Muscle layer of duodenum (tissue), 2 donors: ENCODE results near the gene ACTN2.

ENCODE experiments used
- H3K27ac ChIP-seq: one replicate; pipeline ENCODE4 v1.7.0; 2013; ENCODE audit warnings: mild to moderate bottlenecking, low read length
- H3K27me3 ChIP-seq: one replicate; pipeline ENCODE4 v1.7.0; 2013; ENCODE audit warnings: low read depth, mild to moderate bottlenecking, control low read depth, low read length
- H3K36me3 ChIP-seq, 2 donors: one replicate each; pipeline ENCODE4 v1.7.0; 2013; ENCODE audit warnings: low read length in 2 of 2, control low read depth in 1 of 2, mild to moderate bottlenecking in 1 of 2; ENCODE audit not compliant: insufficient read depth in 2 of 2, control insufficient read depth in 1 of 2
- H3K4me1 ChIP-seq, 2 donors: one replicate each; pipeline ENCODE4 v1.7.0; 2013; ENCODE audit warnings: low read length in 2 of 2, mild to moderate bottlenecking in 2 of 2, control low read depth in 1 of 2, moderate library complexity in 1 of 2; ENCODE audit not compliant: insufficient read depth in 2 of 2, control insufficient read depth in 1 of 2
- H3K4me3 ChIP-seq, 2 donors: one replicate each; pipeline ENCODE4 v1.7.0; 2013; ENCODE audit warnings: low read length in 2 of 2, low read depth in 1 of 2, mild to moderate bottlenecking in 1 of 2
- H3K9me3 ChIP-seq, 2 donors: one replicate each; pipeline ENCODE4 v1.7.0; 2013; ENCODE audit warnings: low read length in 2 of 2, control low read depth in 1 of 2, mild to moderate bottlenecking in 1 of 2; ENCODE audit not compliant: control insufficient read depth in 1 of 2
- donor health status: healthy.

ACTN2 gene

DNA sequence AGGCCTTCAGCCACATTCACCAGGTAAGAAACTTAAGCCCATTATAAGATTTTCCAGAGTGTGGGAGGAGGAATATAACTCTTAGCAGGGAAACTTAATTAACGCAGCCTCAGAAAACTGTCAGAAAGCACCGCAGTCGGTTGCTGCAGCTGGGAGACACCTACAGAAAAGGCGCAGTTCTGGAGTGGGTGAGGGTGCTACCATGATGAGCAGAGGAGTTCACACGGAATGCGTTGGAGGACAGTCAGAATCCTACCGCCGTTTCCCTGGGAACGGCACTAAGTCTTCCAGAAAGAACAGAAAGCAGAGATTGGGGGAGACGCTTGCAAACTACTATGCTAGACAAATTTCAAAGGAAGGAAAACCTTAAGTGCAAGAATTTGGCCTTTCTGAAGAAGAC, 6.4 kb downstream of the ACTN2 start:
- no peaks in the 10 kb centered on the region for H3K36me3 ChIP-seq
- H3K27me3 ChIP-seq, result peaks cover 2% of the 10 kb centered on the region
- no peak overlapping the region for H3K4me3 ChIP-seq
- no peak overlapping the region for H3K27ac ChIP-seq
- H3K9me3 ChIP-seq, result no peaks in the 10 kb centered on the region
- no peaks in the 10 kb centered on the region for H3K4me1 ChIP-seq

DNA sequence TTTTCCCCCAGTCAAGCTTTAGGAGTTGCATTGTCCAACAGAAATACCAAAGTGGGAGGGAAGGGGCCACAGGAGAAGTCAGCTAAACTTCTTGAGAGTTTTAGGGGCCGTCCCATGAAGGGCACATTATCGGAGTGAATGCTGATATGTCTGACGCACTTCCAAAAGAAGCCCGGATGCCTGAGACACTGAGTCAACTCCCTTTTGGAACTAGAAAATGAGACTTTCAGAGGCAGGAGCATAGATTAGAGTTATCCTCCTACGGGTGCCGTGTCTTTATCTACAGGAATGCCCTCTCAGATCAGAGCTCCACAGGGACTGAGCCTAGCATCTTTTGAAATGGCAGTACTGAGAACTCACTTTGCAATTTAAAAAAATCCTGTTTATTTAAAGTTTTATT, 13.1 kb downstream of the ACTN2 start:
- H3K36me3 ChIP-seq, result no peaks in the 10 kb centered on the region
- no peaks in the 10 kb centered on the region for H3K9me3 ChIP-seq
- peaks cover 4% of the 10 kb centered on the region for H3K27me3 ChIP-seq
- no peaks in the 10 kb centered on the region for H3K4me1 ChIP-seq
- no peak overlapping the region for H3K27ac ChIP-seq
- no peak overlapping the region for H3K4me3 ChIP-seq

DNA sequence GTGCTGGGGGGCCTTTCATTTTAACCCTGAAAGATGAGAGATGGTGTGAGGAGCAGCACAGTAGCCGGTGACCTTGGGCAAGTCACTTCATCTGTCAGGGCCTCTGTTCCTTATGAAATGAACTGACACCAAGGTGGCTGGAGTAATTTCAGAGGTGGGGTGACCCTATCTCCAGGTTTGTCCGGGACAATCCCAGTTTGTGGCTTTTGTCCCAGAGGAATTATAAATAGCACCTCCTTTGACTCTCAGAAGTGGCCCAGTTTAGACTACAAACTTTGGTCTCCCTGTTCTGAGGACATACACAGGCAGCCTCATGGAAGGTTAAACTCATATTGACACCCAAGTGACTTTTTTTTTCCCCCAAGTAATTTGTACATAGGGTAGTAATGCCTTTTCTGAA, 14.6 kb downstream of the ACTN2 start:
- Histone ChIP-seq H3K4me3 (no peak overlapping the region), H3K27ac (no peak overlapping the region), H3K9me3 (no peaks in the 10 kb centered on the region), H3K36me3 (no peaks in the 10 kb centered on the region), H3K27me3 (peaks cover 4% of the 10 kb centered on the region), H3K4me1 (peaks cover 0 to 5% of the 10 kb centered on the region in 2 donors)

DNA sequence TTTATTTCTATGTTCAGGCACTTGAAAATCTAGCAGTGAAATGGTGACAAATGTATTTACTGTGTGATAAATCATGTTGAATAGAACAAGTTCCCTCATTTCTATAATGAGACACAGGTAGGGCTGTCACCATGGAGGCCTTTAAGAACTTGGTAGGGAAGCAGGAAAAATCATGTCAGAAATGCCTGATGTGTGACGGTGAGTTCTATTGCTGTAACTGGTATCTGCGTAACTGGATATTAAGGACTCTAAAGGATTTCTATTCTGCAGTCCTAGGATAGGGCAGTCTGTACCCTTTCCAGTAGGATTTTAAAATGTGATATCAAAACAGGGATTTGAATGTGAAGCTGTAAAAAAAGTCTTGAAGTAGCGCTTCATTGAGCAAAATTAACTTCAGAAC, 15.5 kb downstream of the ACTN2 start:
- no peaks in the 10 kb centered on the region for H3K9me3 ChIP-seq
- peaks cover 4% of the 10 kb centered on the region for H3K27me3 ChIP-seq
- H3K4me1 ChIP-seq, result peaks cover 0 to 10% of the 10 kb centered on the region in 2 donors
- no peaks in the 10 kb centered on the region for H3K36me3 ChIP-seq
- H3K4me3 ChIP-seq, result no peak overlapping the region
- H3K27ac ChIP-seq, result no peak overlapping the region

DNA sequence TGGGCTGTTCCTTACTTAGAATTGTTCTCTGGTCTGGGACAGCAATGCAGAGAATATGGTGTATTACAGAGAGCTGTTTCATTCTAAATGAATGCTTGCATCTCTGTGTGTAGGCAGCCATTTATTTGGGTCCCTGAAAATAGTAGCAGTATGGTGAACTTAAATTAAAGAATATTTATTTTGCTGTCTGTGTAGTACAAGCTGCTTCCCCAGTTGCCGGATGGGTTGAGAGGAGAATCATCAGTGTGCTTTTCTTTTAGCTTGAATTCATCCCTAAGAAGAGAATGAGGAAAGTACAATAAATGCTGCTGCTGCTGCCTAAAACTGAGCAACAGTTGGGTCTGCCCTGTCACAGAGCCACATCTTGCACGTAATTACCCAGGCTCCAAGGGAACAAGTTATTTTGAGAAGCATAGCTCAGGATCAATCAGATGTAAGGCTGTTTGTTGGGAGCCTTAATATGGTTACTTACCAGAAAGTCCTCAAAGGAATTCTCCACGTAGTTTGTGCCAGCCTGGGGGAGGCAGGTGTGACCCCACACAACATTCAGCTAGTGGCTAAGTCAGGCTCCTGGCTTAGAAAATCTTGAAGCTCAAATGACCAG, 16.6 kb downstream of the ACTN2 start:
- no peak overlapping the region for H3K4me3 ChIP-seq
- H3K9me3 ChIP-seq, result no peaks in the 10 kb centered on the region
- peaks cover 0 to 10% of the 10 kb centered on the region in 2 donors for H3K4me1 ChIP-seq
- H3K27ac ChIP-seq, result no peak overlapping the region
- H3K27me3 ChIP-seq, result peaks cover 4% of the 10 kb centered on the region
- H3K36me3 ChIP-seq, result no peaks in the 10 kb centered on the region

DNA sequence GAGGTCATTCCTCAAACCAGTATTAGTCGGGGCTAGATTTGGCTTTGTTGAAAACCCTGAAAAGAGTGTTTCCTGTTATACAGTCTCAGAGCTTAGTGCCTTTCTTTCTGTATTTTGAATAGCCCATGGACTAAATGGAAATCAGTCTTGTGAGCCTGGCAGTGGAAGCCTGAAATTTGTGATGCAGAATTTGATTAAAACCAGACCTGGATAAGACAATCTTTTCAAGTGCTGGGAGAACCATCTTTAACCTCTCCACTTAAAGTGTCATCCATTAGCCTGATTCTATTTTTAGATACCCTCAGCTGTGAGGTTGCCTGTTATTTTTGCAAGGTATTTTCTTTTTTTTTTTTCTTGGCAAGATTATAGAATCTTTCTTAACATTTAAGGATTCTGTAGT, 19.5 kb downstream of the ACTN2 start:
- H3K36me3 ChIP-seq, result no peaks in the 10 kb centered on the region
- peaks cover 0 to 10% of the 10 kb centered on the region in 2 donors for H3K4me1 ChIP-seq
- peaks cover under 1% of the 10 kb centered on the region for H3K27me3 ChIP-seq
- no peak overlapping the region for H3K4me3 ChIP-seq
- no peak overlapping the region for H3K27ac ChIP-seq
- H3K9me3 ChIP-seq, result no peaks in the 10 kb centered on the region

DNA sequence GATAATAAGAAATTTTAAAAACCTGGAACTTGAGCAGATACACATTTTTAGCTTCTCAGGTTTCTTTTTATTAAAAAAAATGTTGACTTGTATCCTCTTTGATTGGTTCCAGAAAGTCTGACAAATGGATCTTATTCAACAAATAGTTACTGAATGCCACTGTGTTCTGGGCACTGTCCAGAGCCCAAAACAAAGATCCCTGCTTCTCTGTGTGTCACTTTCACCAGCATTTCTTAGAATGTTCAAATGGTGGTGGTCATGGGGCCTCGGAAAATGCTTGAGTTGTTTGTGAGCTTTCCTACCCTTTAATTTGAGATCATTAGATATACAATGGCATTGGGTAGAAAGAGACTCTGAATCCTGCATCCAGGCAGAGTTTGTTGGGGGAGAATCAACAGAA, 19.9 kb downstream of the ACTN2 start:
- Histone ChIP-seq H3K27me3 (no peaks in the 10 kb centered on the region), H3K9me3 (no peaks in the 10 kb centered on the region), H3K27ac (no peak overlapping the region), H3K4me3 (no peak overlapping the region), H3K4me1 (peaks cover 0 to 10% of the 10 kb centered on the region in 2 donors), H3K36me3 (no peaks in the 10 kb centered on the region)

DNA sequence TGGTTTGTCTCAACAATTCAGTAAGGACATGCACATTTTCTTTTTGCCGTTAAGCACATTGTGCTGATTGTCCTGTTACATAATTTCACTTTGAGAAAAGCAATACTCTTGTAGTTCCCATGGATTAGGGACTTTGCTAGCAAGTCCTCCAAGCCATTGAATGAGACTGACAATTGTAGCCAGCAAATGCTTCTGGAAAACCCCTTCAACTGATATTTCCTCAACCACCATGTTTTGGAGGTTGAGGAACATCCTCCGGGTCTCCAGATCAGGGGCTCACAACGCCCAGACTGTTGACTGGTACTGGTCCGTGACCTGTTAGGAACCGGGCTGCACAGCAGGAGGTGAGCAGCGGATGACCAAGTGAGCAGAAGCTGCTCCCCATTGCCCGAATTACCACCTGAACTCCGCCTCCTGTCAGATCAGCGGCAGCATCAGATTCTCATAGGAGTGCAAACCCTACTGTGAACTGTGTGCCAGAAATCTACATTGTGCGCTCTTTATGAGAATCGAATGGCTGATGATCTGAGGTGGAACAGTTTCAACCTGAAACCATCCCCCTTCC, 24.1 kb downstream of the ACTN2 start:
- H3K36me3 ChIP-seq, result no peaks in the 10 kb centered on the region
- H3K27ac ChIP-seq, result no peak overlapping the region
- H3K9me3 ChIP-seq, result no peaks in the 10 kb centered on the region
- no peak overlapping the region for H3K4me3 ChIP-seq
- no peaks in the 10 kb centered on the region for H3K27me3 ChIP-seq
- peaks cover 0 to 10% of the 10 kb centered on the region in 2 donors for H3K4me1 ChIP-seq

DNA sequence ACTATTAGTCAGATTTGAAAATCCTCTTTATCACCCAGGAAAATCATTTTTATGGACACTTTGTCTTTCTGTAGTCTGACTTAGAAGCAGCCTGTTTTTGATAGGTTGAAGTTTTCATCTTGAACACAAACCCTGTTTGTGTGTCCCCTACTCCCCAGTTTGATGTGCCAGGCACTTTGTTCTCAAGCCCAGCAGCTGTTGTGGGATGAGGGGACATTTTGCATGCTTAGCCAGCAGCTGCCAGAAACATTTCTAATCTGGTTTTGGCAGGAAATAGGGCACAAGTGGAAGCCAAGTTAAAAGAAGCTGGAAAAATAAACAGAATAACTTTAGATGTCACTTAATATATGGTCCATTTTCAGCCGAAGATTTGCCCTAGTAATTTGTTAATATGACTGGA, 29.9 kb downstream of the ACTN2 start:
- H3K4me3 ChIP-seq, result no peak overlapping the region
- no peaks in the 10 kb centered on the region for H3K9me3 ChIP-seq
- no peaks in the 10 kb centered on the region for H3K36me3 ChIP-seq
- H3K27me3 ChIP-seq, result no peaks in the 10 kb centered on the region
- H3K27ac ChIP-seq, result no peak overlapping the region
- peaks cover 0 to 10% of the 10 kb centered on the region in 2 donors for H3K4me1 ChIP-seq

DNA sequence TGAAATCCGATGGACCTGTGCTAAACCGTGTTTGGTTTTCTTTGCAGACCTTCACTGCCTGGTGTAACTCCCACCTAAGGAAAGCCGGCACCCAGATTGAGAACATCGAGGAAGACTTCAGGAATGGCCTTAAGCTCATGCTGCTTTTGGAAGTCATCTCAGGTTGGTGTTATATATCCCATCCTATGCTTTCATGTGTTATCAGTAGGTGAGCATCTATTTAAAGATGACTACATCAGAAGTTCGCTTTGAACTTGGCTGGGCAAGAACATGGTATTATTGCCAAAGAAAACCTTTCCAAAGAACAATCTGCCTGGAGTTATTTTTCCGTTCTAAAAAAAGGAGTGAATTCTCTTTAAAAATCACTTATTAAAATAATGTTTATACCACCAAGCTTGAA, 31.5 kb downstream of the ACTN2 start:
- H3K27me3 ChIP-seq, result no peaks in the 10 kb centered on the region

DNA sequence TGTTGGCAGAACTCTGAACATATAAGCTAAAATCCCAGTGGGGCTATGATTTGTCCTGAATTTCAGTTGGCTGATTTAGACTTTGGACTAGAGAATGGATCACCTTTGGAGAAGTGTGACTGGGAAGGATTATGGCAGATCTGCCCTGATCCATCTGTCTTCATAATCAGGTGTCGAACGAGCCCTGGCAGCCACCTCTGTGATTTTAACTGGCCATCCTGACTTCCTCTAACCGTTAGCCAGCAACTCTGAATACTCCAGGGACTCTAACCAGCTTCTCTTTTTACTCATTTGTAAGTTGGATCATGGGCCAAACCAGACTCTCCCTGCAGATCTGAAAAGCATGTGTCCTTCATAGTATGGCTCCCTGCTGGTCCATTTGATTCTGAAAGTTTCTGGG, 32.0 kb downstream of the ACTN2 start:
- Histone ChIP-seq H3K4me1 (peaks cover 0 to 10% of the 10 kb centered on the region in 2 donors), H3K27me3 (no peaks in the 10 kb centered on the region), H3K9me3 (no peaks in the 10 kb centered on the region), H3K27ac (no peak overlapping the region), H3K36me3 (no peaks in the 10 kb centered on the region), H3K4me3 (no peak overlapping the region)

More for the DNA sequence above, 31.5 kb downstream of the ACTN2 start:
- Histone ChIP-seq H3K9me3 (no peaks in the 10 kb centered on the region), H3K4me3 (no peak overlapping the region), H3K4me1 (peaks cover 0 to 10% of the 10 kb centered on the region in 2 donors), H3K36me3 (no peaks in the 10 kb centered on the region), H3K27ac (no peak overlapping the region)

DNA sequence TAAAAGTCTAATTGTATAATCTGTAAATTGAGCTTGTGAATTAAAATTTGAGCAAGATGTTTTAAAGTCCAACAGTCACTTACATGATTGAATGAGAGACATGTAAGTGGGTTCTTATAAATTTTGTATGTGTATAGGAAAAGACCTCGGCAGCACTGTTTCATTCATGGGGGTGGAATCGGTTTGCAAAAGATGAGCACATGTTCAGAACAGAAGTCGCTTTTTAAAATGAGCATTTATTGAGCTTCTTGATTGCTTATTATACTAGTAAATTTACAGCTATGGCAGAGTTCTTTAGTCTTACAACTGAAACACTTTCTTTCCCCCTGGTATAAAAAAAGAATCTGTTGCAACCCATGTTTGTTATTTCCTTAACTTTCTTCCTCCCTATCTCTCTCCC, 33.9 kb downstream of the ACTN2 start:
- peaks cover 0 to 10% of the 10 kb centered on the region in 2 donors for H3K4me1 ChIP-seq
- H3K27ac ChIP-seq, result no peak overlapping the region
- no peak overlapping the region for H3K4me3 ChIP-seq
- no peaks in the 10 kb centered on the region for H3K36me3 ChIP-seq
- no peaks in the 10 kb centered on the region for H3K27me3 ChIP-seq
- no peaks in the 10 kb centered on the region for H3K9me3 ChIP-seq
